Right lobe of liver (tissue), 6 donors: Measurements from ENCODE around the gene MFSD2A. TPM values are rescaled to one million over a fixed set of nuclear protein-coding genes. Genes with fewer than 3 reads are reported as not detected.
A peak's percentile ranks its signal among the peaks of the same experiment; 100 is the strongest.

Experiments used
- ATAC-seq, 4 donors: fragments of 200-7000 bp; cut with Tn5 transposase; one replicate each; pipeline ENCODE4 v1.9.1; 2020; ENCODE audit warnings: mild to moderate bottlenecking in 4 of 4, moderate library complexity in 4 of 4
- DNase-seq, 3 donors: peaks; one replicate each; pipeline ENCODE4 v3.0.0-alpha.2; 2020
- H3K27ac ChIP-seq, 3 donors: fragments of 200-600 bp; one replicate each; pipeline ENCODE4 v1.8.0; 2022
- H3K27me3 ChIP-seq, 2 donors: fragments of 200-600 bp; one replicate each; pipeline ENCODE4 v1.8.0; 2022
- H3K36me3 ChIP-seq, 4 donors: fragments of 200-600 bp; sonication (generic) in 1 of 4; one replicate each; pipeline versions ENCODE4 v1.5.1 to v1.8.0; 2017 to 2022; ENCODE audit warnings: control low read depth in 1 of 4
- H3K4me1 ChIP-seq, 4 donors: fragments of 200-600 bp; sonication (generic) in 1 of 4; one replicate each; pipeline versions ENCODE4 v1.5.1 to v1.8.0; 2017 to 2022; ENCODE audit warnings: control low read depth in 1 of 4
- H3K4me3 ChIP-seq, 3 donors: fragments of 200-600 bp; one replicate each; pipeline ENCODE4 v1.8.0; 2022
- H3K9me3 ChIP-seq, 4 donors: fragments of 200-600 bp; sonication (generic) in 1 of 4; one replicate each; pipeline versions ENCODE4 v1.5.1 to v1.8.0; 2017 to 2022; ENCODE audit warnings: control low read depth in 1 of 4
- CTCF ChIP-seq, 4 donors: fragments of 200-600 bp in 3 of 4; fragments of 450-650 bp in 1 of 4; IDR thresholded peaks; one replicate each; pipeline versions ENCODE4 v1.5.1 to v1.8.0; 2016 to 2022; ENCODE audit warnings: antibody characterized with exemption in 4 of 4, mild to moderate bottlenecking in 2 of 4
- POLR2A ChIP-seq: fragments of 450-650 bp; IDR thresholded peaks from one replicate; pipeline ENCODE4 v1.6.1; 2017; ENCODE audit warnings: antibody characterized with exemption, mild to moderate bottlenecking
- WGBS: methylation state at CpG from one replicate; pipeline ENCODE4 v1.1.6; 2018; ENCODE audit warnings: low coverage, low lambda C conversion rate; ENCODE audit not compliant: insufficient coverage; ENCODE audit errors: missing lambda C conversion rate; 5-methylcytosine and 5-hydroxymethylcytosine counted together
- intact Hi-C, 2 donors: fragments of 100-400 bp; cut with DNase I; formaldehyde crosslinking; loops; one replicate each; pipeline versions ENCODE4 v1.11.2 to v1.14.1; 2022
- total RNA-seq, 6 experiments: library from RNA; depleted of rRNA in 2 of 6; stranded (reverse); fragments of >200 nt in 2 of 6; fragmentation: NEBNext Ultra II Directional in 3 of 6; extraction: Animal tissue kit (Norgen Biotek cat#: 25700) in 3 of 6; gene quantifications; one replicate each; pipeline versions ENCODE4 v1.1.0 to v1.2.4, GENCODE V29; 2016 to 2023
- donor health status: DM: no; HTN: yes; CAD: no.
- donor health status: DM: no; HTN: no; CAD: no.
- donor health status: DM: no; HTN: no; CAD: no.
- donor health status: DM: no; HTN: yes; CAD: no.
- donor health status: DM: no; HTN: yes; CAD: no.

Gene MFSD2A
- total RNA-seq, 6 experiments from 2014 or later, result 44.3 to 292 (median 113) TPM

GRCh38 chr1:39952359-39953110, 2.4 kb upstream of the MFSD2A start:
- 92% methylated on average over 5 of the region's 8 CpGs for WGBS
- DNase-seq, result no peak
- Histone ChIP-seq H3K4me1 (peaks cover 0 to 24% (median 2%) of the 10 kb centered on the region in 4 donors), H3K27me3 (no peaks in the 10 kb centered on the region), H3K9me3 (no peaks in the 10 kb centered on the region), H3K4me3 (no peak overlapping the region), H3K36me3 (peaks cover 0 to 7% (median 2%) of the 10 kb centered on the region in 4 donors), H3K27ac (no peak overlapping the region)
- intact Hi-C loops, result no loop called here
- ATAC-seq, result no peak
- no peak for TF ChIP-seq POLR2A
- no peak for TF ChIP-seq CTCF (IDR thresholded peaks at IDR 0.05)

GRCh38 chr1:39954324-39954869, 548 bp upstream of the MFSD2A start:
- H3K4me3 ChIP-seq, result peak overlapping the region; percentile 73 to 99 (median 89)
- TF ChIP-seq CTCF (IDR thresholded peaks at IDR 0.05) (no peak), POLR2A (no peak)
- DNase-seq, result no peak
- peaks cover 0 to 37% (median 5%) of the 10 kb centered on the region in 4 donors for H3K4me1 ChIP-seq
- peaks cover 0 to 24% (median 5%) of the 10 kb centered on the region in 4 donors for H3K36me3 ChIP-seq
- H3K27me3 ChIP-seq, result no peaks in the 10 kb centered on the region
- intact Hi-C loops, result no loop called here
- no peaks in the 10 kb centered on the region for H3K9me3 ChIP-seq
- ATAC-seq, result peak; percentile 11 to 46 (median 28)
- H3K27ac ChIP-seq, result peak overlapping the region in 1 of 3 donors; percentile 58
- 28% methylated on average over 15 of the region's 17 CpGs for WGBS

GRCh38 chr1:39955547-39956539, 898 bp downstream of the MFSD2A start:
- intact Hi-C loops, result no loop called here
- Histone ChIP-seq H3K27ac (peak overlapping the region; percentile 58 to 96 (median 78)), H3K27me3 (no peaks in the 10 kb centered on the region), H3K4me1 (peaks cover 0 to 51% (median 11%) of the 10 kb centered on the region in 4 donors), H3K9me3 (no peaks in the 10 kb centered on the region), H3K4me3 (peak overlapping the region; percentile 73 to 99 (median 89)), H3K36me3 (peaks cover 0 to 38% (median 5%) of the 10 kb centered on the region in 4 donors)
- 3% methylated on average over 25 of the region's 36 CpGs for WGBS
- TF ChIP-seq CTCF (IDR thresholded peaks at IDR 0.05) (no peak), POLR2A (peak; percentile 8)
- no peak for DNase-seq
- ATAC-seq, result no peak

- Histone ChIP-seq H3K27ac (peak overlapping the region in 2 of 3 donors; percentile 78 to 96), H3K4me3 (peak overlapping the region; percentile 73 to 99 (median 89)), H3K36me3 (peaks cover 0 to 50% (median 7%) of the 10 kb centered on the region in 4 donors), H3K4me1 (peaks cover 0 to 64% (median 16%) of the 10 kb centered on the region in 4 donors), H3K9me3 (no peaks in the 10 kb centered on the region), H3K27me3 (no peaks in the 10 kb centered on the region)
- WGBS, result 53% methylated on average over 2 of the region's 3 CpGs
- no peak for ATAC-seq
- DNase-seq, result no peak
- TF ChIP-seq CTCF (IDR thresholded peaks at IDR 0.05), result no peak
- TF ChIP-seq POLR2A, result no peak
- intact Hi-C loops, result no loop called here
Observed at GRCh38 chr1:39957299-39958015, 2.5 kb downstream of the MFSD2A start.
